Activated effector memory CD4-positive, alpha-beta T cell treated with anti-CD3 and anti-CD28 coated beads, Interleukin-2, amount 50 U/mL, for 16 hours (primary cell): ENCODE measurements around the gene LAMTOR5.

Experiments used
- DNase-seq: peaks from one replicate; pipeline ENCODE4 v3.0.0-alpha.2; 2020

Gene LAMTOR5

GRCh38 chr1:110385369-110385768 is 22.1 kb downstream of the LAMTOR5 start:
- DNase-seq = no peak

DNA sequence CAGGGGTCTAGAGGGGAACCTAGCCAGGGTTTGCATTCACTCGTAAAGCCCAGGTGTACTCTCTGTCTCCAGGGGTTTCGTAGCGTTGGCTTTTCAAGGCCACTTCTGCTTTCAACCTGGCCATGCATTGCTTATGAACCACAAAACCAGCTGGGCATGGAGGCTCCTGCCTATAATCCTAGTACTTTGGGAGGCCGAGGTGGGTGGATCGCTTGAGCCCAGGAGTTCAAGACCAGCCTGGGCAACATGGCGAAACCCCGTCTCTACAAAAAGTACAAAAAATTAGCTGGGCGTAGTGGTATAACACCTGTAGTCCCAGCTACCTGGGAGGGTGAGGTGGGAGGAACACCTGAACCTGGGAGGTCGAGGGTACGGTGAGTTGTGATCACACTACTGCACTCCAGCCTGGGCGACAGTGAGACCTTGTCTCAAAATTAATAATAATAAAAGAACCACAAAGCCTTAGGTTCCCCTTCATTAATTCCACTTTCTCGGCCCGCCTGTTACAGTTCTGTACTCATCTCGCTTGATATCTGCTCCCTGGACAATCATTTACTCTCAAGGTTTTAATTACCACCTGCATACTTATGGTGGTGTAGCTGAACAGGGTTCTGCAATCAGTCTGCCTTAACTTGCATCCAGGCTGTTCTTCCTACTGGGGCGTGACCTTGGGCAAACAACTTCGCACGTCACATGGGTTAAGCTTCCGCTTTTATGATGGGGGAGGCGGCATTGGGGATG is 22.7 kb downstream of the LAMTOR5 start:
- DNase-seq = no peak

DNA sequence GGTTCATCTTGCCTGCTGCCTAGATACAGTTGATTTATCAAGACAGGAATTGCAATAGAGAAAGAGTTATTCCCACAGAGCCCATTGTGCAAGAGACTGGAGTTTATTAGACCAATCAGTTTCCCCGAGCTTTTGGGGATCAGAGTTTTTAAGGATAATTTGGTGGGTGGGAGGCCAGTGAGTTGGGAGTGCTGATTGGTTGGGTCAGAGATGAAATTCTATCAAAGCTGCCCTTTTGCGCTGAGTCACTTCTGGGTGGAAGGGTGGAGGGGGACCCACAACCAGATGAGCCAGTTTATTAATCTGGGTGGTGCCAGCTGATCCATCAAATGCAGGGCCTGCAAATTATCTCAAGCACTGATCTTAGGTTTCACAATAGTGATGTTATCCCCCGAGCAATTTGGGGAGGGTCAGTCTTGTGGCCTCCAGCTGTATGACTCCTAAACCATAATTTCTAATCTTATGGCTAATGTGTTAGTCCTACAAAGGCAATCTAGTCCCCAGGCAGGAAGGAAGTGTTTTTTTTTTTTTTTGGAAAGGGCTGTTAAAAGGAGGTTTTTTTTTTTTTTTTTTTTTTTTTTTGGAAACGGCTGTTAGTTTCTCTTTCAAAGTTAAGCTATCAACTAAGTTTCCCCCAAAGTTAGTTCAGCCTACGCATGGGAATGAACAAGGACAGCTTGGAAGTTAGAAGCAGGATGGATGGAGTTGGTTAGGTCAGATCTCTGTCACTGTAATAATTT is 24.1 kb downstream of the LAMTOR5 start:
- DNase-seq = no peak

- DNase-seq = no peak
These were observed 26.7 kb downstream of the LAMTOR5 start for GRCh38 chr1:110380672-110381283.

DNA sequence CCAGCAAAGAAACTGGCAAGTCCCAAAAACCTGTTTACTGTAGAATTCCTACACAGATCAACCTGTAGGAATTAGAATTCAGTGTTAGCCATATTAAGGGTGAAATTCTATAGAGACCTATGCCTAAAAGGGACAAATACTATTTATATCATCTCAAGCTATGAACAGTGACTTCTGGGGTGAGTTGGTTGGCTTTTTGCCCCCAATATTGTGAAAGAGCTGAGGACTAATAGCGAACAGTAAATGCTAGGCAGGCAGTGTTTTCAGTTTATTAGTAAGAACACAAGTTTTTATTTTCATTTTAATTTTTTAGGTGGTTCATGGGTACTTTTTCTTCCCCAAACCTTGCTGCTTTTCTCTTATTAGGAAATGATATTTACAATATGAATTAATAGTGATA is 32.0 kb downstream of the LAMTOR5 start:
- no peak for DNase-seq

DNA sequence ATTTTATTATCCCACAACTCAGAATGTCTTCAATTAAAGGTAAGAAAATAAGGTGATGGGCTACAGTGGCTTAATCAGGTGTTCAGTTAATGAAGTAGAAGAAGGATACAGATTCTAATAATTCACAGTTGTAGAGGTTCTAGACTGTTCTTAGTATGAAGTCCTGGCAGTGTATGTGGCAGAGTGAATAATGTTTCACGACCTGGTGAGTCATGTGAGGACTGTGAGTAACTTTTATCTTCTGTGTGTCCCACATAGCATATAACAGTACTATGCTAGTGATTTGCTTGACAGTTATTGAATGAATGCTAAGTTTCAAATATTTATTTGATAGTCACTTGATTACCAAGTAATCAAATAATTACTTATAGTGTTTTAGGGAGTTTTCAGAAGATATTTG is 36.7 kb downstream of the LAMTOR5 start:
- no peak for DNase-seq

- DNase-seq = no peak
These were observed 43.3 kb downstream of the LAMTOR5 start for GRCh38 chr1:110364221-110364620.

- DNase-seq = no peak
These were observed 45.6 kb downstream of the LAMTOR5 start for GRCh38 chr1:110361856-110362255.

GRCh38 chr1:110360431-110360830 is 47.1 kb downstream of the LAMTOR5 start:
- DNase-seq = no peak

- DNase-seq = no peak
These were observed 51.1 kb downstream of the LAMTOR5 start for GRCh38 chr1:110356379-110356778.

DNA sequence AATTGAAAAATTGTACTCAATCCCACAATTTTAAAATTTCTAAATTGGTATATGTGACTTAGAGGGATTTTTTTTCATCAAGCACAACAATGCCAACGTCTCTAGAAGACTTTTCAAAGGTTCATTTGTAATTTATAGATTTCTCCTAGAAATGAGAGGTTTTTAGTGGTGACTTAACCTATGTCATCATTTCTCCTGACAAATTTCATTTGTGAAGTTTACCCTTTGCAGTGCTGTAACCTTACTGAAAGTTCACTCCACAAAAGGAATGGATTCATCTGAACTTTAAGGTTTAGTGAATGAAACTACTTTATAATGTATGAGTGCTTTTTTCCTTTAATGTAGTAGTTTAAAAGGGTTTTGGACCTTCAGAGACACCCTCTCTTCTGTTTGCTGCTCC is 52.2 kb downstream of the LAMTOR5 start:
- DNase-seq = no peak
